ENCODE measurements around the gene NUP50. TPM values are rescaled to one million over a fixed set of nuclear protein-coding genes. Genes with fewer than 3 reads are reported as not detected.

Gene NUP50
- polyA plus RNA-seq, 1 donor (not counting 4 experiments of a cell fraction or from before 2014, with no cell fraction given): 28.1 TPM

DNA sequence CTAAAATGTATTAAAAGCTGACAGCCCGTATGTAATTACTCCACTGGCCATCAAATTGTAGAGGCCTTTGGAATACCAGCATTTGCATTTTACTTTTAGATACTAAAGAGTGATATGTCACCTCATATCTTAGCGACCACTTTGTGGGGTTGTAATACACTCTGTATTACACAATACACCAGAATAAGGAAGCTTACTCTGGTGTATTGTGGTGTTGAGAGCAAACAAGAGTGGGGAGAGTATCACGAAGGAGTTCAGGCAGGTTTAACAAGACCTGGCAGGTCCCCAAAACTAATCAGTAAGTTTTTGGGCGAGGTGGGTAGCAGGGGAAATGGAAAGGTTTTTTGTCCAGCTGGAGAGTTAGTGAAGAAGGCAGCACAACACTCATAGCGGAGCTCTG lies 3.2 kb downstream of the NUP50 start:
- peaks cover 11 to 30% of the 10 kb centered on the region in 2 experiments for H3K36me3 ChIP-seq (ENCODE audit: control insufficient read depth in 2 of 2, extremely low read depth in 1 of 2, insufficient read depth in 2 of 2, low read length in 2 of 2)
- H3K4me3 ChIP-seq (ENCODE audit: control insufficient read depth in 2 of 3, extremely low read depth in 1 of 3, insufficient read depth in 2 of 3, low read depth in 1 of 3, low read length in 3 of 3): no peak overlapping the region
- no peaks in the 10 kb centered on the region for H3K27me3 ChIP-seq (ENCODE audit: control insufficient read depth, extremely low read depth, insufficient read depth, low read length)
- H2AFZ ChIP-seq (ENCODE audit: control insufficient read depth, low read length): no peak overlapping the region
- peaks cover 86% of the 10 kb centered on the region for H3K79me2 ChIP-seq (ENCODE audit: control insufficient read depth, insufficient read depth, low read length)
- dilution Hi-C loops (cut with MboI; ENCODE audit: extremely low pct_ligation_motif_present, low sequenced_read_pairs): no loop called here
- H3K9me1 ChIP-seq (ENCODE audit: control insufficient read depth, extremely low read depth, insufficient read depth, low read length): no peaks in the 10 kb centered on the region
- H3K27ac ChIP-seq (ENCODE audit: control insufficient read depth, insufficient read depth, low read length): no peak overlapping the region
- H3K9me3 ChIP-seq (ENCODE audit: control insufficient read depth, low read depth, low read length): no peaks in the 10 kb centered on the region
- no peak overlapping the region for H3K9ac ChIP-seq (ENCODE audit: control insufficient read depth, extremely low read depth, insufficient read depth, low read length)
- H4K20me1 ChIP-seq (ENCODE audit: control insufficient read depth, extremely low read depth, insufficient read depth, low read length): no peaks in the 10 kb centered on the region
- FAIRE-seq (no peak), DNase-seq (ENCODE audit: low read depth, low spot score) (no peak)
- no peak overlapping the region for H3K4me2 ChIP-seq (ENCODE audit: control insufficient read depth, extremely low read depth, insufficient read depth, low read depth, low read length)
- TF ChIP-seq EZH2 (IDR thresholded peaks at IDR 0.05; ENCODE audit: low read length): no peak
- TF ChIP-seq, protein P1, sequence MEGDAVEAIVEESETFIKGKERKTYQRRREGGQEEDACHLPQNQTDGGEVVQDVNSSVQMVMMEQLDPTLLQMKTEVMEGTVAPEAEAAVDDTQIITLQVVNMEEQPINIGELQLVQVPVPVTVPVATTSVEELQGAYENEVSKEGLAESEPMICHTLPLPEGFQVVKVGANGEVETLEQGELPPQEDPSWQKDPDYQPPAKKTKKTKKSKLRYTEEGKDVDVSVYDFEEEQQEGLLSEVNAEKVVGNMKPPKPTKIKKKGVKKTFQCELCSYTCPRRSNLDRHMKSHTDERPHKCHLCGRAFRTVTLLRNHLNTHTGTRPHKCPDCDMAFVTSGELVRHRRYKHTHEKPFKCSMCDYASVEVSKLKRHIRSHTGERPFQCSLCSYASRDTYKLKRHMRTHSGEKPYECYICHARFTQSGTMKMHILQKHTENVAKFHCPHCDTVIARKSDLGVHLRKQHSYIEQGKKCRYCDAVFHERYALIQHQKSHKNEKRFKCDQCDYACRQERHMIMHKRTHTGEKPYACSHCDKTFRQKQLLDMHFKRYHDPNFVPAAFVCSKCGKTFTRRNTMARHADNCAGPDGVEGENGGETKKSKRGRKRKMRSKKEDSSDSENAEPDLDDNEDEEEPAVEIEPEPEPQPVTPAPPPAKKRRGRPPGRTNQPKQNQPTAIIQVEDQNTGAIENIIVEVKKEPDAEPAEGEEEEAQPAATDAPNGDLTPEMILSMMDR (optimal IDR thresholded peaks at IDR 0.05 in 1 of 3, IDR thresholded peaks at IDR 0.05 in 1 of 3, conservative IDR thresholded peaks at IDR 0.05 in 1 of 3; ENCODE audit: extremely low read depth in 1 of 3, insufficient read depth in 2 of 3, low read length in 3 of 3): no peak
- peaks cover 10% of the 10 kb centered on the region for H3K4me1 ChIP-seq (ENCODE audit: control insufficient read depth, extremely low read depth, insufficient read depth, low read length)

DNA sequence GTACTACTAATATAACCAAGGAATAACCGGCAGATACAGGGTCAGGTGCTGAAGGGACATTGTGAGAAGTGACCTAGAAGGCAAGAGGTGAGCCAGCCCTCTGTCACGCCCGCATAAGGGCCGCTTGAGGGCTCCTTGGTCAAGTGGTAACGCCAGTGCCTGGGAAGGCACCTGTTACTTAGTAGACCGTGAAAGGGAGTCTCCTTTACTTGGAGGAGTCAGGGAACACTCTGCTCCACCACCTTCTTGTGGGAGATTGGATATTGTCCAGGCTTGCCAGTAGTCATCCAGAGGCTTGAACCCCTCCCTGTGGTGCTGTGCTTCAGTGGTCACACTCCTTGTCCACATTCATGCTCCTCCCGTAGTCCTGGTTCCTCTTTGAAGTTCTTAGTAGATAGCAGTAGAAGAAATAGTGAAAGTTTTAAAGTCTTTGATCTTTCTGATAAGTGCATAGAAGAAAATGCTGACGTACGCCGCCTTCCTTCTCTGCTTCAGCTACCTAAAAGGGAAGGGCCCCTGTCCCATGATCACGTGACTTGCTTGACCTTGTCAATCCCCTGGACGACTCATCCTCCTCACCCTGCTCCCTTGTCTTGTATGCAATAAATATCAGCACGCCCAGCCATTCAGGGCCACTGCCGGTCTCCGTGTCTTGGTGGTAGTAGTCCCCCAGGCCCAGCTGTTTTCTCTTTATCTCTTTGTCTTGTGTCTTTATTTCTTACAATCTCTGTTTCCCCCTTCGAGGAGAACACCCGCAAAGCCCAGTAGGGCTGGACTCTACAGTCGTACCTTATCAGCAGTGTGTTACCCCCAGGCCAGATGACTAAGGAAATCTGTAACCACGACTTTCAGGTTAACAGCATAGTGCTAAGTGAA lies 6.1 kb downstream of the NUP50 start:
- H3K9ac ChIP-seq (ENCODE audit: control insufficient read depth, extremely low read depth, insufficient read depth, low read length): no peak overlapping the region
- H3K9me1 ChIP-seq (ENCODE audit: control insufficient read depth, extremely low read depth, insufficient read depth, low read length): no peaks in the 10 kb centered on the region
- H3K36me3 ChIP-seq (ENCODE audit: control insufficient read depth in 2 of 2, extremely low read depth in 1 of 2, insufficient read depth in 2 of 2, low read length in 2 of 2): peaks cover 21 to 38% of the 10 kb centered on the region in 2 experiments
- H3K27me3 ChIP-seq (ENCODE audit: control insufficient read depth, extremely low read depth, insufficient read depth, low read length): no peaks in the 10 kb centered on the region
- H3K4me1 ChIP-seq (ENCODE audit: control insufficient read depth, extremely low read depth, insufficient read depth, low read length): peaks cover 10% of the 10 kb centered on the region
- no peak overlapping the region for H3K4me3 ChIP-seq (ENCODE audit: control insufficient read depth in 2 of 3, extremely low read depth in 1 of 3, insufficient read depth in 2 of 3, low read depth in 1 of 3, low read length in 3 of 3)
- peaks cover 86% of the 10 kb centered on the region for H3K79me2 ChIP-seq (ENCODE audit: control insufficient read depth, insufficient read depth, low read length)
- H3K27ac ChIP-seq (ENCODE audit: control insufficient read depth, insufficient read depth, low read length): peak overlapping the region; percentile 5
- H4K20me1 ChIP-seq (ENCODE audit: control insufficient read depth, extremely low read depth, insufficient read depth, low read length): no peaks in the 10 kb centered on the region
- H3K9me3 ChIP-seq (ENCODE audit: control insufficient read depth, low read depth, low read length): no peaks in the 10 kb centered on the region
- dilution Hi-C loops (cut with MboI; ENCODE audit: extremely low pct_ligation_motif_present, low sequenced_read_pairs): no loop called here
- DNase-seq (ENCODE audit: low read depth, low spot score) (no peak), FAIRE-seq (no peak)
- H2AFZ ChIP-seq (ENCODE audit: control insufficient read depth, low read length): no peak overlapping the region
- no peak for TF ChIP-seq EZH2 (IDR thresholded peaks at IDR 0.05; ENCODE audit: low read length)
- TF ChIP-seq, protein P1 (optimal IDR thresholded peaks at IDR 0.05 in 1 of 3, IDR thresholded peaks at IDR 0.05 in 1 of 3, conservative IDR thresholded peaks at IDR 0.05 in 1 of 3; ENCODE audit: extremely low read depth in 1 of 3, insufficient read depth in 2 of 3, low read length in 3 of 3): no peak
- H3K4me2 ChIP-seq (ENCODE audit: control insufficient read depth, extremely low read depth, insufficient read depth, low read depth, low read length): no peak overlapping the region
